GM11168 (cell line): Measurements from ENCODE around the gene G6PC2.

Source experiments
- in situ Hi-C: fragments of 300-500 bp; cut with MboI; formaldehyde crosslinking; loops from one replicate; pipeline ENCODE4 v1.12.0; 2022; ENCODE audit warnings: low sequenced_read_pairs; ENCODE audit not compliant: unreplicated experiment

Gene G6PC2

GRCh38 chr2:168939061-168939460, 38.0 kb downstream of the G6PC2 start:
- in situ Hi-C loops = no loop called here

DNA sequence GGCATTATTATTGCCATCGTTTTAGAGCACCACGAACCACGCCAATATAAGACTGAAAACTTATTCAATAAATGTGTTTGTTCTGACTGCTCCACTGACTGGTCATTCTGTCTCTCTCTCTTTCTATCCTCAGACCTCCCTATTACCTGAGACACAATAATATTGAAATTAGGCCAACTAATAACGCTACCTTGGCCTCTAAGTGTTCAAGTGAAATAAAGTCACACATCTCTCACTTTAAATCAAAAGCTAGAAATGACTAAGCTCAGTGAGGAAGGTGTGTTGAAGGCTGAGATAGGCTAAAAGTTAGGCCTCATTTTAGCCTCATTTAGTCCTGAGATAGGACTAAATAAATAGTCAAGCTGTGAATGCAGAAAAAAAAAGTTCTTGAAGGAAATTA, 38.8 kb downstream of the G6PC2 start:
- in situ Hi-C loops = no loop called here

DNA sequence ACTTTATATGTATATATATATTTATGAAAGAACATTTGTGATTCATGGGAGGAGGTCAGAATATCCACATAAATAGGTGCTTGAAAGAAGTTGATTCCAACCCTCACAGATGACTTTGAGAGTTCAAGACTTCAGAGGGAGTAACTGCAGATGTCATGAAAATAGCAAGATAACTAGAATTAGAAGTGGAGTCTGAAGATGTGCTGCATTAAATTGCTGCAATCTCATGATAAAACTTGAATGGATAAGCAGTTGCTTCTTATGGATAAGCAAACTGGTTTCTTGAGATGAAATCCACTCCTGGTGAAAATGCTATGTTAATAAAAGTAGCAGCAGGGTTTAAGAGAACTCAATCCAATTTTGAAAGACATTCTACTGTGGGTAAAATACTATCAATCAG, 40.2 kb downstream of the G6PC2 start:
- in situ Hi-C loops = no loop called here

DNA sequence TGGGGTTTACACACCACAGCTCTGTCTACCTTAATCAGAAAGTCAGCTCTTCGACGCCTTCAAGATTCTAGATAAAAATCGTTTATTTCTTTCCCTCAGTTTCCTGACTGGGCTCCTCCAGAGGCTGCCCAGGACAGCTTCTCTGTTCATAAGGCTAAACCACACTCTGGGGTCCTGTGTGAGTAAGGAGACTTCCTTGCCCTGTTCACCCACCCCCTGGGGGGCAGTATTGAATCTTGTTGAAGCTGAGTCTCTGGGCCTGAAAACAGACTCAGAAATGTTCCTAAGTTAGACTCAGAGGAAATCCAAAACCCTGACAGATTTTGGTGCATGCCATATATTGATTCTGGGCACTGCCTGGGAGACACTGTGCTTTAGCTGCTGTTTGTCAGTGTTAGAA, 43.0 kb downstream of the G6PC2 start:
- in situ Hi-C loops = no loop called here

- in situ Hi-C loops = no loop called here
Measured at GRCh38 chr2:168945508-168945907, 44.4 kb downstream of the G6PC2 start.

DNA sequence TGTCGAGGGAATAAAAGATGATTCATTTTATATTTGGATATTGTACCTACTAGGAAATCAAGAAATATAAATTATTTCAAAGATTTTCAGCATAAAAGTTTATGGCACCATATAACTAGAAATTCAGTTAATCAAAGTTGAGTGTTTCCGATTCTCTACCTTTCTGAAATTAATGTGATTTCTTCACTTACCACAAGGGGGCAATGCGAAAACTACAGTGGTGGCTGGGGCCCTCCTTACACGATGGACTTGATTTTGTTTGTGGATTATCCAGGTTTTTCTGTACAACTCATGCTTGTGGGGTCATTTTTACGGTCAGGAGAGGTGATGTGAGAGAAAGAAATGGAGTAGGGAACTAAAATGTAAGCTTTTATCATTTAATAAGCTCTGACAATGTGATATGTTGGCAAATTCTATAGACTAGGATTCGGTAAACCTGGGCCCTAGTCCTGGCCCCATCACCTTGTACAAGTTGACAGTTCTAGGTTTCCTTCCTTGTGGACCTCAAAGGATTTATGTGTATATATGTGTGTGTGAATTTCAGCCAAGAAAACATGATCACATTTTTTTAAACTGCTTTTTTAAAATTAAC, 47.6 kb downstream of the G6PC2 start:
- in situ Hi-C loops = no loop called here

DNA sequence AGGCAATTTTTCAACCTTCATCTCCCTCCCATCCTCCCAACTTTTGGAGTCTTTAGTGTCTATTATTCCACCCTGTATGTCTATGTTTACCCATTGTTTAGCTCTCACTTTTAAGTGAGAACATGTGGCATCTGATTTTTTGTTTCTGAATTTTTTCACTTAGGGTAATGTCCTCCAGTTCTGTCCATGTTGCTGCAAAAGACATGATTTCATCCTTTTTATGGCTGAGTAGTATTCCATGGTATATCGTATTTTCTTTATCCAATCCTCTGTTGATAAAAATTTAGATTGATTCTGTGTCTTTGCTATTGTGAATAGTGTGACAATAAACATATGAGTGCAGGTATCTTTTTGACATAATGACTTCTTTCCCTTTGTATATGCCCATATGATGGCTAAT, 48.2 kb downstream of the G6PC2 start:
- in situ Hi-C loops = no loop called here

DNA sequence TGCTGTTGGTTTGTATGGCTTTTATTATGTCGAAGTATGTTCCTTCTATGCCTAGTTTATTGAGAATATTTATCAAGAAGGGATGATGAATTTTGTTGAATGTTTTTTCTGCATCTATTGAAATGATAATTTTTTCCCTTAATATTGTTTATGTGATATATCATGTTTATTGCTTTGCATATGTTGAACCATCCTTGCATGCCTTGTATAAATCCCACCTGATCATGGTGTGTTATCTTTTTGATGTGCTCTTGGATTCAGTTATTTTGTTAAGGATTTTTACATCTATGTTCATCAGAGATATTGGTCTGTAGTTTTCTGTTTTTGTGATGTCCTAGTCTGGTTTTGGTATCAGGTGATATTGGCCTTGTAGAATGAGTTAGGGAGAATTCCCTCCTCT, 50.8 kb downstream of the G6PC2 start:
- in situ Hi-C loops = no loop called here

DNA sequence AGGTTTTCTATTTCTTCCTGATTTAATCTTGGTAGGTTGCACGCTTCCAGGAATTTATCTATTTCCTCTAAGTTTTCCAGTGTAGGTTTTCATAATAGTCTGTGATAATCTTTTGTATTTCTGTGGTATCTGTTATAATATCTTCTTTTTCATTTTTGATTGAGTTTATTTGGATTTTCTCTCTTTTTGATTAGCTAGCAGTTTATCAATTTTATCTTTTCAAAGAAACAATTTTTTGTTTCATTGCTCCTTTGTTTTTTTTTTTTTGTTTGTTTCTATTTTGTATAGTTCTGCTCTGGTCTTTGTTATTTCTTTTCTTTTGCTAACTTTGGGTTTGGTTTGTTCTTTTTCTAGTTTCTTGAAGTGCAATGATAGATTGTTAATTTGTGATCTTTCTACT, 51.3 kb downstream of the G6PC2 start:
- in situ Hi-C loops = no loop called here

- in situ Hi-C loops = no loop called here
Measured at GRCh38 chr2:168954256-168954655, 53.2 kb downstream of the G6PC2 start.

GRCh38 chr2:168955321-168955720, 54.2 kb downstream of the G6PC2 start:
- in situ Hi-C loops = loop anchor here (5.0 kb wide), 1 partner anchor 177 kb away; no protein-coding TSS in a partner anchor

- in situ Hi-C loops = loop anchor here (5.0 kb wide), 1 partner anchor 176 kb away; no protein-coding TSS in a partner anchor
Measured at GRCh38 chr2:168956392-168956791, 55.3 kb downstream of the G6PC2 start.
